ENCODE data around the gene SEZ6.

DNA sequence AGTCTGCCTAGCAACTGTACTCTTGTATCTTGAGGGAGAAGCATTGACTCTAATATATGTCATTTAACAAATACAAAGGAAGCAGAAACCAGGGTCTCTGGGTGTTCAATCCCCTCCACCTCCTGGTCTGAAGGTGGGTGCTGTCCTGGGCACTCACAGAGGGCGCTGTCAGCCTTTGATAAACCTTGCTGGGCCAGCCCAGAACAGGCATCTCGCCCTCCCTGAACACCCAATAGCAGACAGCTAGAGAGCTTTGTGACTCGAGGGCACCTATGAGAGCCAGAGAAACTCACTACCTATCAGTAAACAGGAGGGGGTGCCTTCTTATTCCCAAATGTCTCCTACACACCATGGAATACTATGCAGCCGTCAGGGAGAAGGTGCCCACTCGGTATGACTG lies 30.8 kb upstream of the SEZ6 start:
- TF ChIP-seq, protein P1, sequence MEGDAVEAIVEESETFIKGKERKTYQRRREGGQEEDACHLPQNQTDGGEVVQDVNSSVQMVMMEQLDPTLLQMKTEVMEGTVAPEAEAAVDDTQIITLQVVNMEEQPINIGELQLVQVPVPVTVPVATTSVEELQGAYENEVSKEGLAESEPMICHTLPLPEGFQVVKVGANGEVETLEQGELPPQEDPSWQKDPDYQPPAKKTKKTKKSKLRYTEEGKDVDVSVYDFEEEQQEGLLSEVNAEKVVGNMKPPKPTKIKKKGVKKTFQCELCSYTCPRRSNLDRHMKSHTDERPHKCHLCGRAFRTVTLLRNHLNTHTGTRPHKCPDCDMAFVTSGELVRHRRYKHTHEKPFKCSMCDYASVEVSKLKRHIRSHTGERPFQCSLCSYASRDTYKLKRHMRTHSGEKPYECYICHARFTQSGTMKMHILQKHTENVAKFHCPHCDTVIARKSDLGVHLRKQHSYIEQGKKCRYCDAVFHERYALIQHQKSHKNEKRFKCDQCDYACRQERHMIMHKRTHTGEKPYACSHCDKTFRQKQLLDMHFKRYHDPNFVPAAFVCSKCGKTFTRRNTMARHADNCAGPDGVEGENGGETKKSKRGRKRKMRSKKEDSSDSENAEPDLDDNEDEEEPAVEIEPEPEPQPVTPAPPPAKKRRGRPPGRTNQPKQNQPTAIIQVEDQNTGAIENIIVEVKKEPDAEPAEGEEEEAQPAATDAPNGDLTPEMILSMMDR (IDR thresholded peaks at IDR 0.05), result no peak
- no peak for TF ChIP-seq POLR2A (IDR thresholded peaks at IDR 0.05)
